GM12801 (cell line): ENCODE data around the gene CCL28.

Source experiments
- CTCF ChIP-seq: IDR thresholded peaks from one replicate; pipeline ENCODE4 v1.5.1; 2011; ENCODE audit warnings: control low read depth; ENCODE audit not compliant: insufficient read length; ENCODE audit errors: extremely low read depth

The CCL28 gene

GRCh38 chr5:43416803-43417394, 4.7 kb upstream of the CCL28 start:
- no peak for TF ChIP-seq CTCF

- TF ChIP-seq CTCF = no peak
Observed at GRCh38 chr5:43415935-43416802, 4.0 kb upstream of the CCL28 start.

- no peak for TF ChIP-seq CTCF
Observed at GRCh38 chr5:43413966-43414365, 1.8 kb upstream of the CCL28 start.

- no peak for TF ChIP-seq CTCF
Observed at GRCh38 chr5:43412644-43413043, 453 bp upstream of the CCL28 start.

GRCh38 chr5:43411495-43411894, 696 bp downstream of the CCL28 start:
- TF ChIP-seq CTCF = no peak

GRCh38 chr5:43410414-43410813, 1.8 kb downstream of the CCL28 start:
- no peak for TF ChIP-seq CTCF

GRCh38 chr5:43409809-43410271, 2.4 kb downstream of the CCL28 start:
- TF ChIP-seq CTCF = no peak
